ACHN (cell line): ENCODE results near the gene NRCAM.

Source experiments
- DNase-seq: peaks from one replicate; pipeline ENCODE4 v3.0.0-alpha.2; 2015
- in situ Hi-C: cut with HindIII; loops from 2 replicates; pipeline ENCODE4 v1.10.0; 2017; ENCODE audit warnings: low sequenced_read_pairs, low pct_ligation_motif_present, low pct_unique_long_range_greater_than_20kb

NRCAM gene

DNA sequence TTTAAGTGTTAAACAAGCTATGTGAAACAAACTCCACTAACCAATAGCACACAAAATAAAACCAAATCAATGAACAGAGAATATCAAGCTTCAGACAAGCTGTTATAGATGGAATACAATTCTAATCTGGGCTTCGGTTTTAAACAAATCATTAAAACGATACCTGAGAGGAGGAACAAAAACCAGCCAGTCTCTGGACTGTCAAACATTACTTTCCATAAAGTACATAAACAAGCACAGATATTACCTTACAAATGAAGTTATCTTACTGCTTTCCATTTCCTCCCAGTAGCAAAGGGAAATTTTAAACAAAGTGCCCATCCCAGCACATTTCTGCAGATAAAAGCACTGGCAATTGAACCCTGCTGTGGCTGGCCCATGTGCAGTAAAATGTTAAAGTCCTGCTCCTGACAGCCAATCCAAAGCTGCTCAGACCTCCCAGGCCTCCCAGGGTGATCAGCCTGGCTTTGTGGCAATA lies 128.0 kb downstream of the NRCAM start:
- DNase-seq, result no peak
- in situ Hi-C loops, result no loop called here

DNA sequence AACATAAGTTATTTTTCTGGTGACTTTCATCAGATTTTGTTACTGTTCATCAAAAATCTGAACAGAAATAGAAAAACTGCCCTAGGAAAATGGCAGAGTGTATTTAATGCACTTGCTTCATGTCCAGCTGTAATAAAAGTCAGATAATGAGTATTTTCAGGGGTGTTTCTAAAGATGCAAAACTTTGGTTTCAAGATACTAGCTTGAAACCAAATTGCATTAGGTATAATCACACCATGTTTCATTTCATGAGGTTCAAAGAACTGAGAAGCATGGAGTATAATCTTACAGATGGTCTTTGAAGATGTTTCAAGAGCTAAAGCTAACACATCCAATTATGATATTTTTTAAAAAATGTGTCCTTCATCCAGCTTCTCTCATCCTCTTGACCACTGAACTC lies 128.9 kb downstream of the NRCAM start:
- DNase-seq, result no peak
- in situ Hi-C loops, result no loop called here

DNA sequence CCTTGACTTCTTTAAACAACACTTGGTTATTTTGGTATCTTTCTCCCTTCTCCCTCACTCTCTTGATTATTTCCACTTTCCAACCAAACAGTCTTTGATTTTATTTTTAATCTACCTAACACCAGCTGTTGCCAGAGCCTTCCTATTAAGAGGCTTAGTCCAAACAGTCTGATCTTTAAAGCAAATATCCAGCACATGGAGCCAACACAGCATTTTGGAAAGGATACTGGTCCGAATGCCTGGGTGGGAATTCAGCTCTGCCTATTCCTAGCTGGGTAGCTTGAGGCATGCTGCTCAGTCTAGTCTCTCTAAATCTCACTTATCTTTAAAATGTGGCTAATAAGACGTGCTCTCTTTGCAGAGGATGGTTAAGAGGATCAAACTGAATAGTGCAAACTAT lies 129.3 kb downstream of the NRCAM start:
- no peak for DNase-seq
- in situ Hi-C loops, result no loop called here

- DNase-seq, result no peak
- in situ Hi-C loops, result no loop called here
Observed at GRCh38 chr7:108324053-108325038, 131.9 kb downstream of the NRCAM start.

DNA sequence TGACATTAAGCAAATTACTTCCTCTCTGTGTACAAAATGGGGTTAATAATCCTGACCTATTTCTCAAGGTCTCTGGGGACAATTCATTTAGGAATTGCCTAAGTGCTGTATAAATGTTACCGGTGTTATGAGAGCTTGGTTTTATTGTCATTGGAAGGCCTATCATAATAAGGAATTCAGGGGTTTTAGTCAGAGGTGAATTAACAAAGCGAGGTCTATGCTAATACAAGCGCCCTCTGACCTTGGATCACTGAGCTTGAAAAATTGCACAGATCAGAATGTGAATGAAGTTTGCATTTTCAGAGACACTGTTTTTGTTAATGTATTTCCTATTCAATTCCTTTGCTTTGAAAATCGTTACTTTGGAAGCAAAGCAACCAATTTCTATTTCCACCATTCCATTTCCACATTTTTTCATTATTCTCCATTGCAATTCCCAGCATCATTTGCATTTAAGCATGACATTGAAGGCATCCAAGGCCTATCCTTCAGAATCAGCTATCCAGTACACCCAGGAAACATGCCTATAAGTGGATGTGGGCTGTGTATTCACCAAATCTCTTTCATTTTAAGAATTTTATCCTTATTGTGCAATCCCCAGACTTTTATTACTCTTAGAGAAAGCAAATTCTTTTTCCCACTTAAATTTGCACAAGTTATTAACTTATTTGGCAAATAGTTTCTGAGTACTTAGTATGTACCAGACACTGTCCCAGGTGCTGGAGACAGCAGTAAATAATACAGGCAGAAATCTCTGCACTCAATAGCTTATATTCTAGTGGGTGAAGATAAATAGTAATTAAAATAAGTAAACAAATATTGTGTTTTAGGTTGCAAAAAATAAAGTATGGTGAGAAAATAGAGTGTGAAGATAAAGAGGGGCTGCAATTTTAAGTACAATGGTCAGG lies 133.1 kb downstream of the NRCAM start:
- no peak for DNase-seq
- in situ Hi-C loops, result no loop called here

GRCh38 chr7:108322046-108322445 lies 134.2 kb downstream of the NRCAM start:
- DNase-seq, result no peak
- in situ Hi-C loops, result no loop called here

DNA sequence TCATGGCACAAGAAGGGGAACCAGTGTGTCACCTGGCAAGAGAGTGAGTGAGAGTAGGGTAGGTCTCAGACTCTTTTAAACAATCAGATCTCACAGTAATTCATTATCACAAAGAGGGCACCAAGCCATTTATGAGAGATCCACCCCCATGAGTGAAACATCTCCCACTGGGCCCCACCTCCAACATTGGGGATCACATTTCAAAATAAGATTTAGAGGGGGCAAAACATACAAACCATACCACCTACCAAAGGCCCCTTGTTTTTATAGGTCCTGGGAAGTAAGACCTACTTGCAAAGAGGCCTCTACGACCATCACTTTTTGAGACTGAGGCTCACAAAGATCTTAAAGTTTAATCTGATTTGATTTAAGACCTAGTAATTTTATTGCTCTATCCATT lies 134.9 kb downstream of the NRCAM start:
- in situ Hi-C loops, result no loop called here
- no peak for DNase-seq

DNA sequence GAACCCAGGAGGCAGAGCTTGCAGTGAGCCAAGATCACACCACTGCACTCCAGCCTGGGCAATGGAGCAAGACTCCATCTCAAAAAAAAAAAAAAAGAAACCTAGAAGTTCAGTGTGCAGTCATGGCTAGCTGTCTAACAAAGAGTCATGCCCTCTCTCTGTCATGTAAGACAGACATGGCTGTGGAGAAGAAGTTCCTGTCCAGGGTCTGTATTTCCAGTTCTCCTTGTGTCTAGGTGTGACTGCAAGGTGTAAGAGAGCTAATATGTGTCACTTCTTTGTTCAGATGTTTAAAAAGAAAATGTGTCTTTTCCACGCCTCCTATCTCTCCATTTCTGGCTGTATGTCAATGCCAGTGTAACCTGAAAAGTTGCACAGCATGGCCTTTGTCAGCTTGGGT lies 139.5 kb downstream of the NRCAM start:
- no peak for DNase-seq
- in situ Hi-C loops, result no loop called here

DNA sequence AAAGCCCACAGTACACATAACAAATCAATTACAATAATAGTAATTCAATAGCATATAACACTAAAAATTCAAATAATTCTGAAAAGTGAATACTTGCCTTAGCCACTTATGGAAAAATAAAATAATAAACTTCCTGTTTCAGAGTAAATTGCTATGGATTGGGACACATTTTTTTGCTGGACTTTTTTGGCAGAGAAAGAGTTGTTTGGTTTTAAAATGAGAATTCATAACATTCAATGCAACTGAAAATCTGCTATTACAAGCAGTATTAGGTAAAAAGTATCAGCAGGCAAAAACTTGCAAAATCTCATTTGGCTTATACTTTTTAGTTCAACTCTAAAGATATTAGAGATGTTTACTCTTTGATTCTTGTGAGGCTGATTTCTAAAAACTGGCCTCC lies 141.7 kb downstream of the NRCAM start:
- in situ Hi-C loops, result no loop called here
- DNase-seq, result no peak

DNA sequence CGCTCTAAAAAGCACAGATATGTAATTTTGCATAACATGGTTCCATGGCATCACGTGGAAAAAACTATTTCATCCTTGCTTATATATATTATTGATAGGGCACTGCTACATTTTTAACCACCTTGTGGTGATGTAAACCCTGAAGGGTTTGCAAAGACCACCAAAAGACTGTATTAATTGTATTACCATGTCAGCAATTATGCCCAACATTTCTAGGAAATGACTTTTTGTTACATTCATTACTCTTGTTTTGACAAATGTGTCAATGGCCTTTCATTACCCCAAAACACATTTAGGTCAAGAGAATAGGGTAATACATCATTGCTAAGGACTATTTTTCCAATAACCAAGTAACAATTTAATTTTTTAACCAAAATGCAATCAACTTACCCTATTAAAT lies 142.2 kb downstream of the NRCAM start:
- no peak for DNase-seq
- in situ Hi-C loops, result no loop called here

DNA sequence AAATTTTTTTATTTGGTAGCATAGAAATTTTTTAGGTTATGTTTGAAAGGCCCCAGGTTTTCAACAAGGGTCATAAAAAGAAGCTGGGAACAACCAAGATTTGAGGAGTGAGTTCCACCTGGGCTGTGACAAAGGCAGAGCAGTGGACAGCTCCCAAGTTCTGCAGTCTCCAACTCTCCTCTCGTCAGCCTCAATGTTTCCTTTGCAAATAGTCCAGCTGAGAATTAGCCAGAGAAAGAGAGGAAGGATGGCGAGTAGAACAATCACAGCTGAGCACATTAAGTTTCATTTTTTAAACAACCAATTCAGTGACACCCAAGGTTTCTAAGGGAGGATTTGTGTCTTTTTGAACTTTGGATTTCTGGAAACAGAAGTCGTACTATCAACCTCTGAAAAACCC lies 143.2 kb downstream of the NRCAM start:
- no peak for DNase-seq
- in situ Hi-C loops, result no loop called here

GRCh38 chr7:108311446-108312168 lies 144.6 kb downstream of the NRCAM start:
- in situ Hi-C loops, result no loop called here
- no peak for DNase-seq

- in situ Hi-C loops, result no loop called here
- DNase-seq, result no peak
Observed at GRCh38 chr7:108310351-108310750, 145.9 kb downstream of the NRCAM start.

- no peak for DNase-seq
- in situ Hi-C loops, result no loop called here
Observed at GRCh38 chr7:108308903-108309302, 147.3 kb downstream of the NRCAM start.

DNA sequence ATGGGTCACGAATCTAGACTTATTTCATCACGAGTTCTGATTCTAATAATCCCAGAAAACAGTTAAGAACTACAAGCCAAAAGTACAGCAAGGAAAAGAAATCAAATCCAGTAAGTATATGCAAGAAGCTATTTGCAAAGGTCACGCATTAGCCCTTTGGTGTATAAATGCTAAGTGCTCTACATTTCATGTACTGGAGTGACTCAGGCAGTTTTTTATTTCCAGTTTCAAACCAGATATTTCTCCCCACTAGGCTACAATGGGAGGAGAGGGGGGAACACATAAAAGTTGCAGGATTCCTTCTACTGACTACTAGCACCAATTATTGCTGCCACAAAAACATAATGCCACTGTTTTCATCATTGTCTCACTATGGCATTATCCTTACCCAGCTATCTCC lies 148.0 kb downstream of the NRCAM start:
- in situ Hi-C loops, result no loop called here

DNA sequence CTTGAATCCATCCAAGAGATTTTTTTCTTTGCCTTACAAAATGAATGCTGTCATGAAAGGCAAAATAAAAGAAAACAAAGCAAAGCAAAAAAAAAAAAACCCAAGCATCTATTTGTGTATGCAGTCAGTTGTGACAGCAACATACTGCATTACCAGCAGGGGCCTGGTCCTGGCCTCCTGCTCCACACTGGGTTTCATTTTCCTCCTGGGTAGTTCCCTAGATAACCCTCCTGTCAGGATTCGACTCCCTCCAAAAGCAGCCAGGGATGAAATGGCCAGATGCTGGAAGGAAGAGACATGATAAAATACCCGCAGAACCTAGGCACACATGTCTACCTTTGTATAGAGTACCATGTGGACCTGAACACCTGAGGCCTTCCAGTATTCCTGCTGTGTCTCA lies 148.6 kb downstream of the NRCAM start:
- no peak for DNase-seq
- in situ Hi-C loops, result no loop called here

More for the DNA sequence above, 148.0 kb downstream of the NRCAM start:
- no peak for DNase-seq

DNA sequence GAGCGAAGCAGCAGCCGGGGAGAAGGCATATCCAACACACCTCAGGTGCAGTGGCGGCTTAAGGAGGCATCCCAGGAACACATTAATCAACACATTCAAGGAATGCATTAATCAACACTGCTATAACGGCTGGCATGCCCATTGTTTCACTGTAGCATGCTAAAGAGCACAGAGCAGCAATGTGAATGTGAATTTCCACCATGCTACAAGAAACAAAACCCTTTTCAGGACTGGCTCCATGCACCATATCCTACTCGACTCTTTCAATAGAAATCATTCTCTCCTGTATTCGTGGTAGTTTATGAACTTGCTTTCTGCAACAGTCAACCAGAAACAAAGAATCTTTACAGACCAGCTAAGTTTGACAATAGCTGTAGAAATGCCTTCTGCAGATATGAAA lies 149.0 kb downstream of the NRCAM start:
- in situ Hi-C loops, result no loop called here

GRCh38 chr7:108303332-108303731 lies 152.9 kb downstream of the NRCAM start:
- no peak for DNase-seq
- in situ Hi-C loops, result no loop called here

More for the DNA sequence above, 149.0 kb downstream of the NRCAM start:
- no peak for DNase-seq

DNA sequence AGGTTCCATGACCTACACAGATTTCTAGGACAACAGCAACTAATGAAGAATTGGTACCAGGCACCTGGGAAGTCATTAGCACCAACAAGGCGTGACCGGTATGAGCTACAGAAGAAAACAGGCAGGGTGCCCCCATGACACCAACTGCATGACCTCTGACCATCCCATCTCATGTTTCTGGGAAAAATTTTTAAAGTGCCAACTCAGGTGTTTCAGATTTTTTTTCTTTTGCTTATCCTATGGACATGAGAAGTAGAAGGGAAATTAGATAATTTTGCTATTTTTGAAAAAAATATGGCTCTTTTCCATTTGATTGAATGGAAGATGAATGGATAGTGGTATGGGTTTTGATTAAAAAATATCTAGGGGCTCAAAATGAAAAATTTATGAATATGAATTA lies 154.8 kb downstream of the NRCAM start:
- in situ Hi-C loops, result no loop called here
- DNase-seq, result no peak
